Nephron progenitor cell (in vitro differentiated cells): Measurements from ENCODE around the gene OAF.

Source experiments
- DNase-seq: peaks from one replicate; pipeline ENCODE4 v3.0.0; 2021
- H3K27ac Mint-ChIP-seq: 2 replicates; pipeline ENCODE4 v1.8.0; 2021; ENCODE audit warnings: mild to moderate bottlenecking, moderate library complexity, mixed read lengths
- H3K27me3 Mint-ChIP-seq: 2 replicates; pipeline ENCODE4 v1.8.0; 2021; ENCODE audit warnings: mild to moderate bottlenecking, low read depth, mixed read lengths; ENCODE audit not compliant: poor library complexity
- H3K36me3 Mint-ChIP-seq: 2 replicates; pipeline ENCODE4 v1.8.0; 2021; ENCODE audit warnings: low read depth, mixed read lengths
- H3K4me1 Mint-ChIP-seq: 2 replicates; pipeline ENCODE4 v1.8.0; 2021; ENCODE audit warnings: mixed read lengths
- H3K4me3 Mint-ChIP-seq: 2 replicates; pipeline ENCODE4 v1.8.0; 2021; ENCODE audit warnings: mild to moderate bottlenecking, moderate library complexity, mixed read lengths
- H3K9me3 Mint-ChIP-seq: 2 replicates; pipeline ENCODE4 v1.8.0; 2021; ENCODE audit warnings: mild to moderate bottlenecking, moderate library complexity, mixed read lengths
- TF ChIP-seq, protein P1 (sequence below): fragments of 200-600 bp; sonication (generic); IDR thresholded peaks from 2 replicates; pipeline ENCODE4 v1.5.0; 2021; ENCODE audit warnings: antibody characterized with exemption

OAF gene

DNA sequence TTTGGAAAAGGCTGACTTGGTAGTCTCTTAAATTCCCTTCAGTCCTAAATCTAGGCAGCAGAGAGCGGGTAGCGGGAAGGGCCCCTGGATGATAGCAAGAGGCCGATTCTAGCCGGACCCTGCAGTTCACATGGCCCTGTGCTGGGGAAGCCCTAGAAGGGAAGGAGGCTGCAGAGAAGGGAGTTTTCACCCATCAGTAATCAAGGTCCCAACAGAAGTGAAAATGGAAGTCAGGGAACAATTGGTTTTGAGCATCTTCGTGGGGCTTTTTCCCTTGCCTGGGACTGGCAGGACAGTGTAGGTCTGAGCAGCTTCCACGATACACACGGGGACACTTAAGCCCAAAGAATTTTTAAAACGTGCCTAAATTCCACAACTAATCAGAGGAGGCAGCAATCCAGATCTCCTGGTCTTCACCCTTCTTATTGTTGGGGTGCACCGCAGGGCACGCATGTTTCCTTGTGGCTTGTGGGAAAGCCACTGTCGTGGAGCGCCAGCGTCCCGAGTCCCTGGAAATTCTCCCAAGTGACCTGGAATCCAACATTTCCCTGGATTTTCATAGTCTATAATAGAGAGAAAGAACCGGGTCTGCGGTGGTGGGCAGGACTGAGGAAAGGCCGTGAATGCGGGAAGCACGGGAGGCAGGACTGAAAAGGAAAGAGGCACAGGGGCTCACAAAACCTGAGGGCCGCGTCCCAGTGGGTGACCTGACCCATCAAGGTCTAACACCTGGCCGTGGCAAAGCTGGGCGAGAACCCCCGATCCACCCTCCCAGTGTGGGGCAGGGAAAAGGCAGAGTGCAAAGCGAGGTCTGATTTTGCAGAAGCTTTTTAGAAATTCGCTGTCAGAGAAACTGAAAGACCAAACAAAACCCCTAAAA is 846 bp upstream of the OAF start:
- no peaks in the 10 kb centered on the region for H3K36me3 Mint-ChIP-seq
- H3K27ac Mint-ChIP-seq, result no peak overlapping the region
- TF ChIP-seq, protein P1, sequence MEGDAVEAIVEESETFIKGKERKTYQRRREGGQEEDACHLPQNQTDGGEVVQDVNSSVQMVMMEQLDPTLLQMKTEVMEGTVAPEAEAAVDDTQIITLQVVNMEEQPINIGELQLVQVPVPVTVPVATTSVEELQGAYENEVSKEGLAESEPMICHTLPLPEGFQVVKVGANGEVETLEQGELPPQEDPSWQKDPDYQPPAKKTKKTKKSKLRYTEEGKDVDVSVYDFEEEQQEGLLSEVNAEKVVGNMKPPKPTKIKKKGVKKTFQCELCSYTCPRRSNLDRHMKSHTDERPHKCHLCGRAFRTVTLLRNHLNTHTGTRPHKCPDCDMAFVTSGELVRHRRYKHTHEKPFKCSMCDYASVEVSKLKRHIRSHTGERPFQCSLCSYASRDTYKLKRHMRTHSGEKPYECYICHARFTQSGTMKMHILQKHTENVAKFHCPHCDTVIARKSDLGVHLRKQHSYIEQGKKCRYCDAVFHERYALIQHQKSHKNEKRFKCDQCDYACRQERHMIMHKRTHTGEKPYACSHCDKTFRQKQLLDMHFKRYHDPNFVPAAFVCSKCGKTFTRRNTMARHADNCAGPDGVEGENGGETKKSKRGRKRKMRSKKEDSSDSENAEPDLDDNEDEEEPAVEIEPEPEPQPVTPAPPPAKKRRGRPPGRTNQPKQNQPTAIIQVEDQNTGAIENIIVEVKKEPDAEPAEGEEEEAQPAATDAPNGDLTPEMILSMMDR, result no peak
- H3K4me1 Mint-ChIP-seq, result peaks cover 88% of the 10 kb centered on the region
- peaks cover 67% of the 10 kb centered on the region for H3K27me3 Mint-ChIP-seq
- DNase-seq, result no peak
- H3K4me3 Mint-ChIP-seq, result peak overlapping the region; percentile 85
- H3K9me3 Mint-ChIP-seq, result no peaks in the 10 kb centered on the region

- peak overlapping the region; percentile 12 for H3K27ac Mint-ChIP-seq
- H3K9me3 Mint-ChIP-seq, result no peaks in the 10 kb centered on the region
- peak overlapping the region; percentile 92 for H3K4me3 Mint-ChIP-seq
- peaks cover 85% of the 10 kb centered on the region for H3K4me1 Mint-ChIP-seq
- H3K36me3 Mint-ChIP-seq, result peaks cover 6% of the 10 kb centered on the region
- TF ChIP-seq, protein P1, result no peak
- DNase-seq, result no peak
- peaks cover 75% of the 10 kb centered on the region for H3K27me3 Mint-ChIP-seq
Measured at GRCh38 chr11:120211522-120212258, 858 bp downstream of the OAF start.

GRCh38 chr11:120212259-120212878 is 1.5 kb downstream of the OAF start:
- H3K27ac Mint-ChIP-seq, result peak overlapping the region; percentile 51
- peaks cover 6% of the 10 kb centered on the region for H3K36me3 Mint-ChIP-seq
- H3K9me3 Mint-ChIP-seq, result no peaks in the 10 kb centered on the region
- peaks cover 73% of the 10 kb centered on the region for H3K27me3 Mint-ChIP-seq
- H3K4me1 Mint-ChIP-seq, result peaks cover 81% of the 10 kb centered on the region
- no peak for DNase-seq
- peak overlapping the region; percentile 92 for H3K4me3 Mint-ChIP-seq
- TF ChIP-seq, protein P1, result no peak

GRCh38 chr11:120212926-120213325 is 2.1 kb downstream of the OAF start:
- peak overlapping the region; percentile 92 for H3K4me3 Mint-ChIP-seq
- H3K36me3 Mint-ChIP-seq, result peaks cover 6% of the 10 kb centered on the region
- DNase-seq, result no peak
- peaks cover 81% of the 10 kb centered on the region for H3K4me1 Mint-ChIP-seq
- H3K27me3 Mint-ChIP-seq, result peaks cover 70% of the 10 kb centered on the region
- TF ChIP-seq, protein P1, result no peak
- no peaks in the 10 kb centered on the region for H3K9me3 Mint-ChIP-seq
- no peak overlapping the region for H3K27ac Mint-ChIP-seq

GRCh38 chr11:120214581-120214980 is 3.7 kb downstream of the OAF start:
- TF ChIP-seq, protein P1, result no peak
- no peak for DNase-seq
- Mint-ChIP-seq H3K27me3 (peaks cover 54% of the 10 kb centered on the region), H3K4me3 (peak overlapping the region; percentile 51), H3K36me3 (peaks cover 6% of the 10 kb centered on the region), H3K27ac (no peak overlapping the region), H3K9me3 (no peaks in the 10 kb centered on the region), H3K4me1 (peaks cover 81% of the 10 kb centered on the region)
